Fibroblast of skin of right quadriceps (primary cell): ENCODE results near the gene SERINC4.
A peak's percentile ranks its signal among the peaks of the same experiment; 100 is the strongest.
"Not testable (repeated sequence)": the region's sequence is repeated elsewhere in the genome, so short reads cannot be mapped to it uniquely, and the experiment has no call there.

Experiments
- DNase-seq: peaks from one replicate; pipeline ENCODE4 v3.0.0-alpha.2; 2013

SERINC4 gene

GRCh38 chr15:43799945-43800285 is at the start of gene SERINC4:
Gene SERINC4 (minus strand): TSS chr15:43800220. CDS start chr15:43799986, 234 bp downstream.
- DNase-seq = no peak

- DNase-seq = no peak
Measured at GRCh38 chr15:43845421-43845820, 45.4 kb upstream of the SERINC4 start.

- DNase-seq = not testable (repeated sequence)
Measured at GRCh38 chr15:43832485-43832884, 32.5 kb upstream of the SERINC4 start.

- not testable (repeated sequence) for DNase-seq
Measured at GRCh38 chr15:43831519-43832052, 31.6 kb upstream of the SERINC4 start.

GRCh38 chr15:43830691-43831275 is 30.8 kb upstream of the SERINC4 start:
- not testable (repeated sequence) for DNase-seq

- not testable (repeated sequence) for DNase-seq
Measured at GRCh38 chr15:43829951-43830540, 30.0 kb upstream of the SERINC4 start.

- DNase-seq = peak; percentile 3
Measured at GRCh38 chr15:43828061-43828657, 28.1 kb upstream of the SERINC4 start.

- peak; percentile 84 for DNase-seq
Measured at GRCh38 chr15:43826508-43827341, 26.7 kb upstream of the SERINC4 start, which contains the start of gene WDR76. Gene WDR76 (plus strand): TSS chr15:43827002. CDS start chr15:43827033, 31 bp downstream.

GRCh38 chr15:43826029-43826507 is 26.0 kb upstream of the SERINC4 start:
- no peak for DNase-seq

GRCh38 chr15:43825305-43825704 is 25.3 kb upstream of the SERINC4 start:
- not testable (repeated sequence) for DNase-seq

- peak; percentile 97 for DNase-seq
Measured at GRCh38 chr15:43824302-43825246, 24.6 kb upstream of the SERINC4 start, which contains the start of gene MFAP1. Gene MFAP1 (minus strand): TSS chr15:43824690. CDS start chr15:43824569, 121 bp downstream.

GRCh38 chr15:43821505-43821904 is 21.5 kb upstream of the SERINC4 start:
- DNase-seq = no peak

GRCh38 chr15:43815064-43815463 is 15.0 kb upstream of the SERINC4 start:
- not testable (repeated sequence) for DNase-seq

GRCh38 chr15:43808960-43809678 is 9.1 kb upstream of the SERINC4 start:
- no peak for DNase-seq

- no peak for DNase-seq
Measured at GRCh38 chr15:43808435-43808950, 8.5 kb upstream of the SERINC4 start.

- not testable (repeated sequence) for DNase-seq
Measured at GRCh38 chr15:43802676-43803075, 2.7 kb upstream of the SERINC4 start.

- DNase-seq = peak; percentile 84
Measured at GRCh38 chr15:43800286-43801141, 494 bp upstream of the SERINC4 start, which contains the start of gene HYPK. Gene HYPK (plus strand): TSS chr15:43800599. CDS start chr15:43800623, 24 bp downstream.

GRCh38 chr15:43799209-43799944 is 643 bp downstream of the SERINC4 start:
- DNase-seq = no peak

GRCh38 chr15:43796566-43796965 is 3.5 kb downstream of the SERINC4 start:
- no peak for DNase-seq
